ENCODE data around the gene MYBBP1A. TPM values are rescaled to one million over a fixed set of nuclear protein-coding genes. Genes with fewer than 3 reads are reported as not detected.
"Not testable (repeated sequence)": the region's sequence is repeated elsewhere in the genome, so short reads cannot be mapped to it uniquely, and the experiment has no call there.

The MYBBP1A gene
- total RNA-seq, 1 donor from 2014 or later, result 73.5 TPM

GRCh38 chr17:4583206-4583605, 28.0 kb upstream of the MYBBP1A start:
- TF ChIP-seq CTCF (IDR thresholded peaks at IDR 0.05; ENCODE audit: unreplicated experiment), result no peak
- Mint-ChIP-seq H3K27ac (peak overlapping the region; percentile 56), H3K4me1 (peaks cover 74% of the 10 kb centered on the region), H3K9me3 (no peaks in the 10 kb centered on the region), H3K4me3 (peak overlapping the region; percentile 90), H3K36me3 (no peaks in the 10 kb centered on the region), H3K27me3 (ENCODE audit: low read depth) (no peaks in the 10 kb centered on the region)
- no peak for DNase-seq (ENCODE audit: low spot score in 2 of 2, unreplicated experiment in 2 of 2)

GRCh38 chr17:4582691-4583090, 27.5 kb upstream of the MYBBP1A start:
- Mint-ChIP-seq H3K4me1 (peaks cover 72% of the 10 kb centered on the region), H3K27me3 (ENCODE audit: low read depth) (no peaks in the 10 kb centered on the region), H3K27ac (peak overlapping the region; percentile 32), H3K36me3 (no peaks in the 10 kb centered on the region), H3K4me3 (peak overlapping the region; percentile 90), H3K9me3 (no peaks in the 10 kb centered on the region)
- no peak for TF ChIP-seq CTCF (IDR thresholded peaks at IDR 0.05; ENCODE audit: unreplicated experiment)
- no peak for DNase-seq (ENCODE audit: low spot score in 2 of 2, unreplicated experiment in 2 of 2)

DNA sequence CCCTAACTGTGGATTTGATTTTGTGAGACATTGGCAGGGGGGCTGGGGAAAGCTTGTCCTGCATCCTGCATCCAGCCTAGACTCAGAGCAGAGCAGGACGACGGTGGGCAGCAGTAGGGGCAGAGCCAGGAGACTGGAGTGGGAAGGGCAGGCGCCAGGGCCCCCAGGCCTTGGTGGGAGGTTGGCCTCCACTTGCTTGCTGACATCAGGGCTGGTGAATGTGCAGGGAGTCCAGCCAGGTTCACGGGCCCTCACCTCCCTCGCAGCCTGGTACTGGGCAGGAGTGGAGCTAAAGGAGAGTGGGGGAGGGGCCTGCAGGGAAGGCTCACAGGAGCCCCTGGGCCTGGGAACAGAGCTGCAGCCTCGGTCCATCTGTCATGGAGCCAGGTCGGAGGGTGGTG, 26.9 kb upstream of the MYBBP1A start:
- peaks cover 72% of the 10 kb centered on the region for H3K4me1 Mint-ChIP-seq
- H3K9me3 Mint-ChIP-seq, result no peaks in the 10 kb centered on the region
- H3K36me3 Mint-ChIP-seq, result no peaks in the 10 kb centered on the region
- no peak overlapping the region for H3K4me3 Mint-ChIP-seq
- no peak for DNase-seq (ENCODE audit: low spot score in 2 of 2, unreplicated experiment in 2 of 2)
- no peaks in the 10 kb centered on the region for H3K27me3 Mint-ChIP-seq (ENCODE audit: low read depth)
- TF ChIP-seq CTCF (IDR thresholded peaks at IDR 0.05; ENCODE audit: unreplicated experiment), result no peak
- no peak overlapping the region for H3K27ac Mint-ChIP-seq

GRCh38 chr17:4580291-4580690, 25.1 kb upstream of the MYBBP1A start:
- no peaks in the 10 kb centered on the region for H3K9me3 Mint-ChIP-seq

GRCh38 chr17:4579678-4580077, 24.5 kb upstream of the MYBBP1A start:
- Mint-ChIP-seq H3K4me1 (peaks cover 71% of the 10 kb centered on the region), H3K4me3 (no peak overlapping the region), H3K27me3 (ENCODE audit: low read depth) (no peaks in the 10 kb centered on the region), H3K36me3 (no peaks in the 10 kb centered on the region), H3K9me3 (no peaks in the 10 kb centered on the region), H3K27ac (peak overlapping the region; percentile 3)
- TF ChIP-seq CTCF (IDR thresholded peaks at IDR 0.05; ENCODE audit: unreplicated experiment), result no peak
- no peak for DNase-seq (ENCODE audit: low spot score in 2 of 2, unreplicated experiment in 2 of 2)

More at GRCh38 chr17:4580291-4580690, 25.1 kb upstream of the MYBBP1A start:
- H3K27me3 Mint-ChIP-seq (ENCODE audit: low read depth), result no peaks in the 10 kb centered on the region
- no peak overlapping the region for H3K4me3 Mint-ChIP-seq
- peaks cover 69% of the 10 kb centered on the region for H3K4me1 Mint-ChIP-seq
- no peak for TF ChIP-seq CTCF (IDR thresholded peaks at IDR 0.05; ENCODE audit: unreplicated experiment)
- H3K27ac Mint-ChIP-seq, result no peak overlapping the region
- no peaks in the 10 kb centered on the region for H3K36me3 Mint-ChIP-seq
- DNase-seq (ENCODE audit: low spot score in 2 of 2, unreplicated experiment in 2 of 2), result no peak

DNA sequence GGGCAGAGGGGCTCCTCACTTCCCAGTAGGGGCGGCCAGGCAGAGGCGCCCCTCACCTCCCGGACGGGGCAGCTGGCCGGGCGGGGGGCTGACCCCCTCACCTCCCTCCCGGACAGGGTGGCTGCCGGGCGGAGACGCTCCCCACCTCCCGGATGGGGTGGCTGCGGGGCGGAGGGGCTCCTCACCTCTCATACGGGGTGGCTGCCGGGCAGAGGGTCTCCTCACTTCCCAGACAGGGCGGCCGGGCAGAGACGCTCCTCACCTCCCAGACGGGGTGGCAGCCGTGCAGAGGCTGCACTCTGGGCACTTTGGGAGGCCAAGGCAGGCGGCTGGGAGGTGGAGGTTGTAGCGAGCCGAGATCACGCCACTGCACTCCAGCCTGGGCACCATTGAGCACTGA, 23.2 kb upstream of the MYBBP1A start:
- not testable (repeated sequence) for H3K36me3 Mint-ChIP-seq; H3K4me3 Mint-ChIP-seq; DNase-seq (ENCODE audit: low spot score in 2 of 2, unreplicated experiment in 2 of 2); H3K9me3 Mint-ChIP-seq; H3K27me3 Mint-ChIP-seq (ENCODE audit: low read depth)
- peak overlapping the region; percentile 85 for H3K27ac Mint-ChIP-seq
- H3K4me1 Mint-ChIP-seq, result peaks cover 72% of the 10 kb centered on the region

Data from mesothelial cell of epicardium (in vitro differentiated cells).